Stimulated activated CD8-positive, alpha-beta memory T cell treated with anti-CD3 and anti-CD28 coated beads, Interleukin-15, amount 100 ng/mL, for 1 hour (primary cell): ENCODE measurements around the gene TMEM183A.

Source experiments
- DNase-seq: peaks from one replicate; pipeline ENCODE4 v3.0.0-alpha.2; 2020; ENCODE audit warnings: low read depth

TMEM183A gene

DNA sequence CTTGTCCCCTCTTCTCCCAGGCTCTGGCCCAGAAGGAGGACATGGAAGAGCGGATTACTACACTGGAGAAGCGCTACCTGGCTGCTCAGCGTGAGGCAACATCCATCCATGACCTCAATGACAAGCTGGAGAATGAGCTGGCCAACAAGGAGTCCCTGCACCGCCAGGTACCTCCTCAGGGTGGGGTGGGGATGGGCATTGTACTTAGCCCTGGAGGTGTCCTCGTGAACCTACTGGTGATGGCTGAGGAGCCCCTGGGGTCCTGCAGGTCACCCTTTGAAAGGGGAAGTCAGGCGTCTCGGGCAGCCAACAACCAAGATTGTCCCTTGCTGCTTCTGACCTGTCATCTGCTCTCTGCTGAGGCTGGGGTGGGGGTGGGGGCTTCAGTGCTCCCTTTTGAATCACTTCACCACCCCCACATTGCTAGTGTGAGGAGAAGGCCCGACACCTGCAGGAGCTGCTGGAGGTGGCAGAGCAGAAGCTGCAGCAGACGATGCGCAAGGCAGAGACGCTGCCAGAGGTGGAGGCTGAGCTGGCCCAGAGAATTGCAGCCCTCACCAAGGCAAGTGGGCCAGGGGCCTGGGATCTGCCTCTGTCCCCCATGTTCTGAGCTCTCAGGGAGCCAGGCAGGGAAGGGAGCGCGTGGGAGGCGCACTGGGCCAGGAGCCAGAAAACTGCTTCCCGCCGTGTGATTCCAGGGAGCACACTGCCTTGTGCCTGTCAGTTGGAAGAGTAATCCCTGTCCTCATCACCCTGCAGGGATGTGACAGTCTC, 38.8 kb downstream of the TMEM183A start:
- no peak for DNase-seq

DNA sequence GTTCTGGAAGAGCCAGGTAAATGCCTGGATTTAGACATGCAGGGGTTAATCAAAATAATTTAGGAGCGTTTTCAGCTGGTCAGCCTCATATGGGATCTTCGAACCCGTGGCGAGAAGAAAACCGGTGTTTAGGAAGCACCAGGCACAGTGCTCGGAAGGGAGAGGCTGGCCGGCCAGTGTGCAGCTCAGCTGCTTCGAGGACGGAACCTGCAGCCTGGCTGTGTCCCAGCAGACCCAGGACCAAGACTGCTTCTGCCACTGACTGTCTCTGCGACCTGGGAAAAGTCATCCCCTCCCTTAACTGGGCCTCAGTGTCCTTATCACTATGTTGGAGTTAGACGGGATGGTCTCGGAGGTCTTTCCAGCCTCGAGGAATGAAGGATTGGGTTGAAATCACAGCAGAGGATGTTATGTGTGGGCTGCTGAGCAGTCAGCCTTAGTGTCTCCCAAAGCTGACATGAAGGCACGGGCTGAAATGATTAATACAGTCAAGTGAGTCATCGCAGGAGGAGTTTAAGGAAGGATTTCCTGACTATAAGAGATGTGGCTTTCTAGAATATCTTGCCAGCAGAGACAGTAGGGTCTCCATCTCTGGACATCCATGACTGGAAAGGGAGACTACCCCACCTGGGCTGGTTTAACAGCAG, 39.9 kb downstream of the TMEM183A start:
- no peak for DNase-seq

DNA sequence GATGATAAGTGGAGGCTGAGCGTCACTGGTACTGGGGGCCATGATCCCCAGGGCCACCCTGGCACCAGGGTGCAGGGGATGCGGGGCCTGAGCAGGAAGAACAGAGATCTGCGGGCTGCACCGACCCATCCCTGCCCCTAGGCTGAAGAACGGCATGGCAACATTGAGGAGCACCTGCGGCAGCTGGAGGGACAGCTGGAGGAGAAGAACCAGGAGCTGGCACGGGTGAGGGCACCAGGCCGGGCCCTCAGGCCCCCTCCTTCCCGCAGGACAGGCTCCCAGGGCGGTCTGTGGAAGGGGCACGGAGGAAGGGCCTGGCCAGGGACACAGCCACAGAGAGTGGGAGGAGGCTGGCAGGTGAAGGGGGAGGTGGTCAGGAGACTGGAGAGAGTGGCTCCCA, 40.9 kb downstream of the TMEM183A start:
- DNase-seq: no peak

DNA sequence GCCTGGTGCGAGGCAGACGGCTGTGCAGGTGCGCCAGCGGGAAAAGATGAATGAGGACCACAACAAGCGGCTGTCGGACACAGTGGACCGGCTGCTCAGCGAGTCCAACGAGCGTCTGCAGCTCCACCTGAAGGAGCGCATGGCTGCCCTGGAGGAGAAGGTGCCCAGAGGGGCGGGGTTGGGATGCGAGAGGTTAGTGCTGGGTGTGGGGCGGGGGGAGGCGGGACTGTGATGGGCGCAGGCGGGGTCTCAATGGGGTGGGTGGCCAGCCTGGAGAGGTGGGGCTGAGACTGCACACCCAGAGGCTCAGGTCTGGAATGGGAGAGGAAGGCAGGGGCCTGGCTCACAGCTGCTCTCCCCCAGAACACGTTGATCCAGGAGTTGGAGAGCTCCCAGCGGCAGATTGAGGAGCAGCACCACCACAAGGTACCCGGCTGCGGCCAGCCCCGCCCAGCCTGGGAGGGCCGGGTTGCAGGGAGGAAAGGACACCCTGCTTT, 41.4 kb downstream of the TMEM183A start:
- no peak for DNase-seq

DNA sequence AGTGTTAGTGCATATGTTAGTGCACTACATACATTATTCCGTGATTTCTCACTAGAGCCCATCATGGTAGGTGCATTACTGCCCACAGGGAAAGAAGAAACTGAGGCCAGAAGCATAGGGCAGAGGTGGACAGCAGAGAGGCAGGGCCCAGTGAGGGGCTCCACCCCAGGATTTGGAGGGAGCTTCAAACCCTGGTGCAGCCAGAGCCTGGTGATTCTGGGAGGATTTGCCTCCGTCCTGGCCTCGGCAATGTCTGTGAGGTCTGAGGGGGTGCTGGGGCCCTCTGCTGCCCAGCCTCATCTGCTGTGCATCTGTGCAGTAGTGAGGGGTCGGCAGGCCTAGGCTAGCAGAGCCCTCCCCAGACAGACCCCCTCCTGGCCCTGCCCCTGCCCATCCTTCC, 41.9 kb downstream of the TMEM183A start:
- DNase-seq: no peak

DNA sequence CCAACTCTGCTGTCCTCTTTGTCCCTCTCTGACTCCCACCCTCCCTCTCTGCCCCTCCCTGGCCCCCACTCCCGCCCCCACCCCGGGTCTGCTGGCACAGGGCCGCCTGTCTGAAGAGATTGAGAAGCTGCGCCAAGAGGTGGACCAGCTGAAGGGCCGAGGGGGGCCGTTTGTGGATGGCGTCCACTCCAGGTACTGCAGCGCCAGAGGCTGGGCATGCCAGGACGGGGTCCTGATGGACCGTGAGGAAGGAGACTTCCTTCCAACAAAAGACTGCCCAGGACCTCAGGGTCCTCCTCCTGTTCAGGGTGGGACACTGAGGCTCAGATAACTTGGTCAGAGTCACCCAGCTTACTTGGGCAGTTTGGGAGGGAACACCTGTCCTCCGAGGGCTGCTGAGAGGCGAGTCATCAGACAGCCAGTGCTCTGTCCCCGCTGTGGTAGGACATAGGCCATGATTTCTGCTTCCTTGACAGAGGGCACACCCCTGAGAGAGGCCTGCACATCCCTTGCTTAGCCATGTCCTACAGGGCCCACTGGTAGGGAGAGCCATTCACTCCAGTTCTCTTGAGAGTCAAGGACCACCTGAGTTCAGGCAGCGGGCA, 42.5 kb downstream of the TMEM183A start:
- no peak for DNase-seq

DNA sequence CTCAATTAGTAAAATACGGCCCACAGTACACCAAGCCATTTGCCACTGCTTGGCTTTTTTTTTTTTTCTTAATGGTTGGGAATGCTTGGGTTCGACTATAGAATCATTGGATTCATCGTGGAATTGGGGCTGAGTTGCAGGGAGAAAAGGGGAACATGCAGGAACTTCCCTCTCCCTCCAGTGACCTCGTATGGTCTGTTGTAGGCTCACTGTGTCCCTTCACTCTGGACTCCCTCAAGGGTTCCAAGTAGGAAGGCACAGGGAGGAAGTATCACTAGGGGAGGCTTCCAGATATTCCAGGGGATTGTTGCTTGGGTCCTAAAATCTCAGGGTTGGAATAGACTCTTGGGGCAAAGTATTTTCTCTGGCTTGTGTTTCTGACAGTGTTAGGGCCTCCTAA, 43.7 kb downstream of the TMEM183A start:
- DNase-seq: no peak

DNA sequence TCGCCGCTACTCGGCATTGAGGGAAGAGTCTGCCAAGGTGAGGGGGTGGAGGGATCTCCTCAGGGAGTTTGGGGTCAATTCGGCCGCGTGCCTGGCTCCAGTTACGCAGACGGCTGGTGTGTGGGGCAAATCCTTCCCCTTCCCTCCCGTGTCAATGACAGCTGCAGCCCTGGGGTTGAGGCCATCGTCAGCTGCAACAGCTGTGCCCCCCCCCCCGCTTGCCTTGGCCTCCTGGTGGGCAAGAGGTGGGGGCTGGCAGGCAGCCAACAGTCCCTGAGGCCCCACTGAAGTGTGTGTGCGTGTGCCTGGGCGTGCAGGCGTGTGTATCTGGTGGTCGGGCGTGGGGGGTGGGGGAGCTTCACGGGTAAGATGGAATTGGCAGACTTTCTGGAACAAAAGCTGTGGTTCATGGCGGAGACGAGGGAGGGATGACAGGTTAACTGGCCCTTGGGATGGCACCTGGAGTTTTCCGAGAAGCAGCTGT, 44.7 kb downstream of the TMEM183A start:
- no peak for DNase-seq

DNA sequence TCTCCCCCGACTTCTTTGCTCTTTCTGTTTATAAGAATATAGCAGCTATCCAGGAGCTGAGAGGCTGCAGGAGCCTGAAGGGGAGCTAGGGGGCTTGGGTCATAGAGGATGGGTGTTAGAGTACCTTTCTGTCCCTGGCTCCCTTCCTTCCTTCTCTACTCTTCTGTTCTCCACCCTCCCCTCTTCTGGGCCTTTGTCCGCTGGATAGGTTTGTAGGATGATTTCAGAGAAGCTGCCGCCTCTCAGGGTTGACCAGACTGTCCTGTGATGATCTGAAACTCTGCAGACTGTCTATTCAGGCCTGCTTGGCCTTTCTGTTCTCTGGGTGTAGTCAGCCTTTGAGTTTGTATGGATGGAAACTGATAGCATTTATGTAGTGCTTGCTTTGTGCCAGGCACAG, 45.4 kb downstream of the TMEM183A start:
- DNase-seq: no peak

DNA sequence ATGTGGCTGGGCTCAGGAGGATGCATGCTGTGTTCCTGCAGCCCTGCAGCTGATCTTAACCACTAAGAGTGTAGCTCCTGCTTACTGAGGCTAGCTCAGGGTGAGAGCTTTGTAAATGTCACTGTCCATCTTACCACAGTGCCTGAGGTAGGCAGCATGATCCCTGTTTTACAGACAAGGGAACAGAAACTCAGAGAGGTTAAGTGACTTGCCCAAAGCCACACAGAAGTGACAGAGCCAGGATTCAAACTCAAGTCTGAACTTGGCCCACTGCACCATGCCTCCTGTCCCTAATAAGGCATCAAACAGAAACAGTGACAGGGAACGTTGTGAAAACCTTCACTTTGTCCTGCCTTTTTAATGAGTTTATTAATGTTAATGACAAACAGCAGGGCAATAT, 47.0 kb downstream of the TMEM183A start:
- no peak for DNase-seq

DNA sequence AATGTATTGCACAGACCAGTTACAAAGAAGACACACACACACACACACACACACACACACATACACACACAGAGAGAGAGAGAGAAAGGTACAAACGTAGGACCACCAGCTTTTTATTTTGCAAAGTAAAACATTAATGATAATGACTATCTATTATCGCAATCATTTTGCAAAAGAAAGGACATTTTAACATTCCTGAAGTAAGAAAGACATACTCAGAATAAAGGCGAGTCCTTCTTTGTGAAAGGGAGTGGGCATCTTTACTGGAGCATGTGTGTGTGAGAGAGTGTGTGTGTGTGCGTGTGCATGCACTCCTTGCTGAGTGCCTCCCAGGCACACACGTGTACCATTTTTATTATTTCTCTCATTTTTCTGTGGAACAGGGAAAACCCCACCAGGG, 47.5 kb downstream of the TMEM183A start:
- DNase-seq: no peak

DNA sequence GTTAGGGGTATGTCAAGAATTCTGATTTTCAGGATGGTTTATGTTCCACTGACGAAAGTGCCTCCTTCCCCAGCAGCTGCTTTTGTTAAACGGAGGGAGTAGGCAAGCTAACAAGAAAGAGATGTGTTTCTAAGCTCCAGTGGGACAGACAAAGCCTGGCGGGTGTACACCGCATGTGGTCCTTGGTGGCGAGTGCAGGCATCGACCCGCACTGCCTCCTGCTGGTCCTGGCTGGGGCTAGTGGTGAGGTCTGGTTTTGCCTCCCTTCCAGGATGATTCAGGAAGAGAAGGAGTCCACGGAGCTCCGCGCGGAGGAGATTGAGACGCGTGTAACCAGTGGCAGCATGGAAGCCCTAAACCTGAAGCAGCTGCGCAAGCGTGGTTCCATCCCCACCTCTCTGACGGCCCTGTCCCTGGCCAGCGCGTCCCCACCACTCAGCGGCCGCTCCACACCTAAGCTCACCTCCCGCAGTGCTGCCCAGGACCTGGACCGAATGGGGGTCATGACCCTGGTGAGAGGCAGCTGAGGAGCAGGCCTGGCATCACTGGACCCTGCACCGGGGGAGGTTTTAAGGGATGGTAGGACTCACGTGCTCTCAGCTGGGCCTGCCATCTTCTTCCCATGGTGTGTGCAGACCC, 48.1 kb downstream of the TMEM183A start:
- DNase-seq: no peak

DNA sequence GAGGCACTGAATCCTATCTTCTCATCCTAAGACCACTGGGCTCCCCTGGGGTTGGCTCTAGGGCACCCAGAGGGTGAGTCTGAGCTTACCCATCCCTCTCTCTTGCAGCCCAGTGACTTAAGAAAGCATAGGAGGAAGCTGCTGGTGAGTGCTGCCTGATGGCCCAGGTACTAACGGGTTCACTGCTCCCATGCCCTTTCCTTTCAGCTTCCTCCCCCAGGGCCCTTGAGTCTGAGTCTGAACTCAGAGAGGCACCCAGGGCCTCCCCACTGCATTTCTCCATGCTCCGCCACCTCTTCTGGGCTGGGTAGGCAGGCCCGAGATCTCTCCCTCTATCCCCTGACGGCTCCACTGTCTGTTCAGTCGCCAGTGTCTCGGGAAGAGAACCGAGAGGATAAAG, 48.8 kb downstream of the TMEM183A start:
- DNase-seq: no peak

DNA sequence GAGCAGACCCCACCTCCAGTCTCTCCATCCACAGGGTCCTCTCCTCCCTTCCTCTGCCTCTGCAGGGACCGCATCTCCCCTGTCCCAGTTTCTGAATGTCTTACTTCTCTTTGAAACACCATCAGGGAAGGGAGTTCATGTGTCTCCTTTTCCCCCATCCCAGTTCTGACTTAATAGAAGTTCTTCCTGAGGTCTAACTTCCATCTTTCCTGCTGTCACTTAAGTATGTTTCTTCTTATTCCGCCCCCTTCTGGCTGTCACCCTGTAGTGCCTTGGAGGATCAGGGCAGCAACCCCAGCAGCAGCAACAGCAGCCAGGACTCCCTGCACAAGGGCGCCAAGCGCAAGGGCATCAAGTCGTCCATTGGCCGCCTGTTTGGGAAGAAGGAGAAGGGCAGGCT, 49.3 kb downstream of the TMEM183A start:
- DNase-seq: no peak

DNA sequence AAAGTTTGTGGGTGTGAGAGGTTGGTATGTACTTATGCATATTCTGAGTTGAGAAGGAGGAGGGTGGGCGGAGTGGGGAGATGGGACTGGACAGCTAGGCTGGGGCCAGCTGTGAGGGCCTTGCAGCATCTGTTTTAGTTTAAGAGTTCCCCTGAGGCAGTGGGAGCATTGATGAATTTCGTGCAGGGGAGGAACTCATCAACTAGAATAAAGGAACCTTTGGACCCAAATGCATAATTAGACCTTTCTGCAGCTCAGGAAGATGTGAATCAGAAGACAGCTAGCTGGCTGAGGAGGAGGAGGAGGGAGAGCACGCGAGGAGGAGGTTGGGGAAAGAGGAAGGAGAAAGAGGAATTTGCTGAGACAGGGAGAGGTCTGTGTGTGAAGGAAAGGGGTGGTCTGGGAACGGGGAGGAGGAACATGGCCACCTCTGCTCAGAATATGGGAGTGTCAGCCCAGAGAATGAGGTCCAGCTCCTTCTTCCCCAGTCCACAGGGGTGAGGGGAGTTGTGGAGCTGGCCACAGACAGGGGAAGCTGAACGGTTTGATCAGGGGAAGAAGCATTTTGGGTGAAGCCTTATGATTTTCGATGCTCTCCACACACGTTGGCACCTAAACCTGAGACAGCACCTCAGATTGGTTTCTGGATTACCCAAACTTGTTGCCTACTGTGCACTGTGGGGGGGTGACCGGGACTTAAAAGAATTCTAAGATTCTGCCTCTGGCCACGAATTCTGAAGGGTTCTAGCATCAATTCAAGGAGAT, 50.9 kb downstream of the TMEM183A start:
- no peak for DNase-seq

DNA sequence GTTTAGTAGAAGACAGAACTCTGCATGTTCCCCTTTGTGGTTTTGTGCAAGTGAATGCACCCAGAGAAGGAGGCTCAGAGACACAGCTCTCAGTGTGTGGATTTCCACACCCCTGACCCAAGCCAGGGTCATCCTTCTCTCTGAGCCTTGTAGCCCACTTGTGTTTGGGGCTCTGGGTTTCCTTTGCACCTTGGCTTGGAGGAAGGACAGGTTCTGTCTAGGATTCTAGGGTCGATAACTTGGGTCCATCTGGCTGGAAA, 51.4 kb downstream of the TMEM183A start:
- DNase-seq: no peak

DNA sequence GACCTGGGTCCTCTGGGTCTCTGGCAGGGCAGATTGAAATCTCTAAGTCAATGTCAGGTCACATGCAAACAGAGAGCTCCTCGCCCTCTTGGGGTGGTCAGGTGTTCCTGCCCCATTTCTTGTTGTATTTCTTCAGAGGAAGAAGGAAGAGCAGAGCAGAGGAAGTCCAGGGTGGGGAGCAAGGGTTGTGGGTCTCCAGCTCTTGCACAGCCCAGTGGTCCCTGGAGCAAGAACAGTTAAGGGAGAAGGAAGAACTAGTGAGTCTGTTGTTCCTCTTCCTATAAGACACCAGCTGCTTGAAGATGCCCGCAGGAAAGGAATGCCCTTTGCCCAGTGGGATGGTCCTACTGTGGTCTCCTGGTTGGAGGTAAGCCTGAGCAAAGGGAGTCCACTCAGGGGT, 52.3 kb downstream of the TMEM183A start:
- DNase-seq: no peak

DNA sequence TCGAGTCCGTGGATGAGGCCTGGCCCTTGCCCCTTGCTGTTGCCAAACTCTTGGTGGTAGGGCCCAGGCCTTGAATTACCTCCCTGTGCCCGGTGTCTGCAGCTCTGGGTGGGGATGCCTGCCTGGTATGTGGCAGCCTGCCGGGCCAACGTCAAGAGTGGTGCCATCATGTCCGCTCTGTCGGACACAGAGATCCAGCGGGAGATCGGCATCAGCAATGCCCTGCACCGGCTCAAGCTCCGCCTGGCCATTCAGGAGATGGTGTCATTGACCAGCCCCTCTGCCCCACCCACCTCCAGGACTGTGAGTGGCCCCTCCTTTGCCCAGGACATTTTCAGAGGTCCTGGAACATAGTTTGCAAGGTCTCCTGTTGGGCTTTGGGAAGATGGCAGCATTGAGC, 52.9 kb downstream of the TMEM183A start:
- no peak for DNase-seq

DNA sequence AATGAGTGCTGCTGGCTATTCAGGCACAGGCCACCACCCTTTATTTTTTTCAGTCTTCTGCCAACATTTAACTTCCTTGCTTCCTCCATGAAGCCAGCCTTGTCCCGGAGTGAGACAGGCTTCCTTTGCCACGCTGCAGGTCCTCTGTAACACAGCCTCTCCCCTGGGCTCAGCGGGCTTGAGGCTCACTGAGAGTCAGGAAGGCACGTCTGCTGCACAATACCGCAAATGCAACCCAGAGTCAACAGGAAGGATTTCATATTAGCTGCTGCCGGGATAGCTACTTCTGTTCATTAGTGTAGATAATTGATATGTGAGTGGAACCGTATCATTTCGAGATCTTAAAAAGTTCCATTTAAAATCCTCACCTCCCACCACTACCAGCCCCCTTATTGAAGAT, 56.1 kb downstream of the TMEM183A start:
- DNase-seq: no peak

DNA sequence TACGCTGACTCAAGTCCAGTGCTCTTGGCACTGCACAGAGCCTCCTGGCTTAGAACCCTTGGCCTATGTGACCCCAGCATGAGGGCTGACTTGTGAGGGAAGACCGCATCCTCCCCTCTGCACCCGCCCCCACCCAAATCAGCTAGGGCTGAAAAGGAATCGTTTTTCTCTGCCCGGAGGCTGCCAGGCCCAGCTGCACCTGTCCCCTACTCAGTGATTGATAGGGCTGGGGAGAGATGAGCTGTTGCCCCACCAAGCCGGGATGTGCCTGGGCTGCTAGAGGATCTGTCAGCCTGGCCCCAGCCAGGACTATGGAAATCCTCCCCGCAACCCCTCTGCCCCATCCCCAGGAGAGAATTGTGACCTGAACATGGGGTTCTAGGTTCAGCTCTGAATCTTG, 58.0 kb downstream of the TMEM183A start:
- no peak for DNase-seq

DNA sequence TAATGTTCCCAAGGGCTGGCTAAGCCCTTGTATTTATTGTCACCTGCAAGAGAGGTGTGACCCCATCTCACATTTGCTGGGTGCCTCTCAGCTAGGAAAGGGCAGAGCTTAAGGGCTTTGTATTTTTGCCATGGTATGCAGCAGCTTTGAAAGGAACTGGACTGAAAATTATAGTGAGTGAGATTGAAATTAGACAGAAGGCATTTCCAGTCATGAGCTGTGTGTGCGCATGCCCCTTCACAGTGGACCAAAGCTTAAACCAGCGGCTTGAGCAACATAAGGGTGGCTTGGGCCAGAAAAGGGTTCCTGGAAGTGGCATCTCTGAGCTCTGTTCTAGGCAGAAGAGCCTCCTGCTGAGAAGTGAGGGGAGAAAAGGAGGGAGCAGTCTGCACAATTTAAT, 58.8 kb downstream of the TMEM183A start:
- DNase-seq: no peak

DNA sequence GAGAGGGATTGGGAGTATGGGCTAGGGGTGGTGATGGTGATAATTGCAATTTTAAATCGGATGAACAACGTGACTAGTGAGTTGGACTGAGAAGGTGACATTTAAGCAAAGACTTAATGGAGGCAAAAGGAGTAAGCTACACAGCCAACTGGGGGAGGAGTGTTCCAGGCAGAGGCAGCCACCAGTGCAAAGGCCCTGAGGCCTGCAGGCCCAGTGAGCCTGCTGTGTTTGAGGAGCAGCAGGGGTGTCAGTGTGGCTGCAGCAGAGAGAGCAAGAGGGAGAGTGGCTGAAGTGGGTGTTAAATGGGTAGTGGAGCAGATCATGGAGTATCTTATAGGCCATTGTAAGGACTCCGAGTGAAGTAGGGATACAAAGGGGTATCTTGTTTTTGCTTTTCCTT, 59.8 kb downstream of the TMEM183A start:
- no peak for DNase-seq
